ENCODE results near the gene PRAME.
"Not testable (repeated sequence)": the region's sequence is repeated elsewhere in the genome, so short reads cannot be mapped to it uniquely, and the experiment has no call there.

PRAME gene

GRCh38 chr22:22588485-22589164 is 29.6 kb upstream of the PRAME start:
- FAIRE-seq = no peak
- DNase-seq (ENCODE audit: insufficient read length, low spot score) = no peak
- TF ChIP-seq, protein P1, sequence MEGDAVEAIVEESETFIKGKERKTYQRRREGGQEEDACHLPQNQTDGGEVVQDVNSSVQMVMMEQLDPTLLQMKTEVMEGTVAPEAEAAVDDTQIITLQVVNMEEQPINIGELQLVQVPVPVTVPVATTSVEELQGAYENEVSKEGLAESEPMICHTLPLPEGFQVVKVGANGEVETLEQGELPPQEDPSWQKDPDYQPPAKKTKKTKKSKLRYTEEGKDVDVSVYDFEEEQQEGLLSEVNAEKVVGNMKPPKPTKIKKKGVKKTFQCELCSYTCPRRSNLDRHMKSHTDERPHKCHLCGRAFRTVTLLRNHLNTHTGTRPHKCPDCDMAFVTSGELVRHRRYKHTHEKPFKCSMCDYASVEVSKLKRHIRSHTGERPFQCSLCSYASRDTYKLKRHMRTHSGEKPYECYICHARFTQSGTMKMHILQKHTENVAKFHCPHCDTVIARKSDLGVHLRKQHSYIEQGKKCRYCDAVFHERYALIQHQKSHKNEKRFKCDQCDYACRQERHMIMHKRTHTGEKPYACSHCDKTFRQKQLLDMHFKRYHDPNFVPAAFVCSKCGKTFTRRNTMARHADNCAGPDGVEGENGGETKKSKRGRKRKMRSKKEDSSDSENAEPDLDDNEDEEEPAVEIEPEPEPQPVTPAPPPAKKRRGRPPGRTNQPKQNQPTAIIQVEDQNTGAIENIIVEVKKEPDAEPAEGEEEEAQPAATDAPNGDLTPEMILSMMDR (IDR thresholded peaks at IDR 0.05; ENCODE audit: insufficient read depth, missing control alignments) = no peak

DNA sequence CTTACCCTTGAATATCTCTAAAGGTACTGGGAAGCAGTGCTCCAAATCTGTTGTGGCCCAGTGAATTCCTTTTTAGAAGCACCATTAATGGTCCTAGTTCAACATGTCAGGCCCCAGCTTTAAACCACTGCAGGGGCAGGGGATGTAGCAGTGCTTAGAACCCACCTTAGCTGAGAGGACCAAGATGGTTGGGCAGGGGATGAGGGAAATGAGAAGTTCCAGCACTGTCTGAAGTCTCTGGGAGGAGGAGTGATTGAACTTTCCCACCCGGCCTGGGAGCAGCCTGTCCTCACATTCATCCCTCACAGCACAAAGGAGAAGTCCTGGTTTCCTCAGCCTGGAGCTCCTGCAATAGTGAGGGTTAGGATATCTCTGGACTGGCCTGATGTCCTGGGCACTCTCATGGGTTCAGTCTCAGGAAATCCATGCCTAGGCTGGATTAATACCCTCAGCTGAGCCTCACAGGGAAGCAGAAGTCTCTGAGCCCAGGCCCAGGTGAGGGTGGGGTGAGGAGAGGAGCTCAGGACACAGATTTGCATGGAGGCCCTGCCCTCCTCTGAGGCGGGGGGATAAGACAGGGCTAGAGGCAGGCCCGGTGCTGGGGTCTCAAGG is 28.6 kb upstream of the PRAME start:
- FAIRE-seq = no peak
- TF ChIP-seq, protein P1 (IDR thresholded peaks at IDR 0.05; ENCODE audit: insufficient read depth, missing control alignments) = no peak

DNA sequence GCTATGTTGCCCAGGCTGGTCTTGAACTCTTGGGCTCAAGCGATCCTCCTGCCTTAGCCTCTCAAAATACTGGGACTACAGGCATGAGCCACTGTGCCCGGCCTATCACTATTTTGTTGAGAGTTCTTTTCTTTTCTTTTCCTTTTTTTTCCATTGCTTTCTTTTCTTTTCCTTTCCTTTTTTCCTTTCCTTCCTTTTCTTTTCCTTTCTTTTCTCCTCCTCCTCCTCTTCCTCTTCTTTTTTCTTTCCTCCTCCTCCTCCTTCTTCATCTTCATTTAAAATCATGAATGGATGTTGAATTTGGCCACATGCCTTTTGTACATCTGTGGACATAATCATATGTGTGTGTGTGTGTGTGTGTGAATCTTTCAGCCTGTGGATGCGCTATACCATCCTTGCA is 25.7 kb upstream of the PRAME start:
- DNase-seq (ENCODE audit: insufficient read length, low spot score) (no peak), FAIRE-seq (no peak)
- TF ChIP-seq, protein P1 (IDR thresholded peaks at IDR 0.05; ENCODE audit: insufficient read depth, missing control alignments) = no peak

More for the DNA sequence above, 28.6 kb upstream of the PRAME start:
- no peak for DNase-seq (ENCODE audit: insufficient read length, low spot score)

DNA sequence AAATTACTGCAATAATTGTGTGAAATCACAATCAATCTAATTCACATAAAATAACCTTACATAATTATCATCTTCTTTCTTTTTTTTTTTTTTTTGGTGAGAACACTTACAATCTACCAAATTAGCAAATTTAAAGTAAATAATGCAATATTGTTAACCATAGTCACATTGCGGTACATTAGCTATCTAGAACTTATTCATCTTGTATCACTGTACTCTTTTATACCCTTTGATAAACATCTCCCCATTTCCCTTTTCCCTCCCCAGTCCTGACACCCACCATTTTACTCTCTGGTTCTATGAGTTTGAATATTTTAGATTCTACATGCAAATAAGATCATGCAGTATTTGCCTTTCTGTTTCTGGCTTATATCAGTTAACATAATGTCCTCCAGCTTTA is 24.0 kb upstream of the PRAME start:
- DNase-seq (ENCODE audit: insufficient read length, low spot score) (no peak), FAIRE-seq (no peak)
- TF ChIP-seq, protein P1 (IDR thresholded peaks at IDR 0.05; ENCODE audit: insufficient read depth, missing control alignments) = no peak

DNA sequence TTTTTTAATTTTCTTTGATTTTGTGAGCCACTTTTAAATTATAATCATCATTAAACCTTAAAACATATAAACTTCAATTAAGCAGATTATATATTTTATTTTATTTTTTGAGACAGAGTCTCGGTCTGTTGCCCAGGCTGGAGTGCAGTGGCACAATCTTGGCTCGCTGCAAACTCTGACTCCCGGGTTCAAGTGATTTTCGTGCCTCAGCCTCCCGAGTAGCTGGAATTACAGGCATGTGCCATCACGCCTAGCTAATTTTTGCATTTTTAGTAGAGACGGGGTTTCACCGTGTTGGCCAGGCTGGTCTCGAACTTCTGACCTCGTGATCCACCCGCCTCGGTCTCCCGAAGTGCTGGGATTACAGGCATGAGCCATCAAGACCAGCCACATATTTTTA is 22.5 kb upstream of the PRAME start:
- DNase-seq (ENCODE audit: insufficient read length, low spot score); FAIRE-seq: not testable (repeated sequence)

DNA sequence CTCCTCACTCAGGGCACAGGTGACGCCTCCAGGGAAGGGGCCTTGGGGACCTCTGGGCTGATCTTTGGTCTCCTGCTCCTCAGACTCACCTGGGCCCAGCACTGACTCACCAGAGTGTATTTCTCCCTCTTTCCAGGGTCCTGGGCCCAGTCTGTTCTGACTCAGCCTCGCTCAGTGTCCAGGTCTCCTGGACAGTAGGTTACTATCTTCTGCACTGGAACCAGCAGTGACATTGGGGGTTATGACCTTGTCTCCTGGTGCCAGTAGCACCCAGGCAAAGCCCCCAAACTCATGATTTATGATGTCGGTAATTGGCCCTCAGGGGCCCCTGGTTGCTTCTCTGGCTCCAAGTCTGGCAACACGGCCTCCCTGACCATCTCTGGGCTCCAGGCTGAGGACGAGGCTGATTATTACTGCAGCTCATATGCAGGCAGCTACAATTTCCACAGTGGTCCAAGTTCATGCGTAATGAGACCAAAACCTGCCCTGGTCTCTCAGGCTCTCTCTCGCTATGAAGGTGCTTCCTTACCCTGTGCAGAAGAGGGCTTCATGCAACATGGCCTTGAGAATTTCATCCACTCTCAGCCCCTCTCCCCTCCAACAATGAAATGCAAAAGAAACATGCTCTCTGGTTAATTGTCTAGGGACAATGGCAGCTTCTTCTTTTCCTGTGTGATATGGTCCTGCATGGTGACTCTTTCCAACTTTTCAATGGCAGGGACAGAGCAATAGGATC is 21.0 kb upstream of the PRAME start:
- DNase-seq (ENCODE audit: insufficient read length, low spot score) (no peak), FAIRE-seq (no peak)

GRCh38 chr22:22578702-22579424 is 19.8 kb upstream of the PRAME start:
- FAIRE-seq (no peak), DNase-seq (ENCODE audit: insufficient read length, low spot score) (no peak)
- TF ChIP-seq, protein P1 (IDR thresholded peaks at IDR 0.05; ENCODE audit: insufficient read depth, missing control alignments) = no peak

More for the DNA sequence above, 21.0 kb upstream of the PRAME start:
- TF ChIP-seq, protein P1 (IDR thresholded peaks at IDR 0.05; ENCODE audit: insufficient read depth, missing control alignments) = no peak

Measured in D721Med (cell line).